HG03439 (cell line): ENCODE data around the gene TIGAR.

Experiments
- ATAC-seq: cut with Tn5 transposase; IDR thresholded peaks from one replicate; pipeline ENCODE4 v1.9.1; 2021; ENCODE audit warnings: mild to moderate bottlenecking, moderate library complexity; ENCODE audit not compliant: unreplicated experiment

TIGAR gene

DNA sequence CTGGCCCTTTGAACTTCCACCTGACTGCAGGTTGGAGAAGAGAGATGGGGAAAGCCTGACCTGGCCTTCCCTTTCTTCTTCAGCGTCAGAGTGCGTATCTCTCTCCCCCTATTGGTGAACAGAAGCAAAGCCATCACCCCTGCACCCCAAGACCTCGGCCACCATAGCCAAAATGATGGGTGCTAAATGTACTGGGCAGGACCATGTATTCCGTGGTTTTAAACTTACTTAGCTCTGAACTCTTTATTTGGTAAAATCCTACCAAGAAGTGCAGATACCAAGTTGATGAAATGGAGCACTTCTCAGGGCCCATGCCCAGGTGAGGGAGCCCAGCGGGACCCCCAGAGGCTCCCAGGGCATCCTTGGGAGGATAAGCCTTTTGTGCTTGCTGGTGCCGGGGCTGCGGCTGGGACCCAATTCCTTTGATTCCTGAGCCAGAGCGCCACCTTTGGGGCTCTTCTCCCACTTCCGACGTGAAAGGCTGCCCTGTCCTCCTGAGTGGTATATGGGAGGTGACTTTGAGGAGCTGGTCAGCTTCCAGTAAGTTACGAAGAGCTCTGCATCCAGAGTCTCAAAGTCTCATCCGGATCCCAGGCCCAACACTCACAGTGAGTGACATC lies 38.0 kb upstream of the TIGAR start:
- no peak for ATAC-seq

DNA sequence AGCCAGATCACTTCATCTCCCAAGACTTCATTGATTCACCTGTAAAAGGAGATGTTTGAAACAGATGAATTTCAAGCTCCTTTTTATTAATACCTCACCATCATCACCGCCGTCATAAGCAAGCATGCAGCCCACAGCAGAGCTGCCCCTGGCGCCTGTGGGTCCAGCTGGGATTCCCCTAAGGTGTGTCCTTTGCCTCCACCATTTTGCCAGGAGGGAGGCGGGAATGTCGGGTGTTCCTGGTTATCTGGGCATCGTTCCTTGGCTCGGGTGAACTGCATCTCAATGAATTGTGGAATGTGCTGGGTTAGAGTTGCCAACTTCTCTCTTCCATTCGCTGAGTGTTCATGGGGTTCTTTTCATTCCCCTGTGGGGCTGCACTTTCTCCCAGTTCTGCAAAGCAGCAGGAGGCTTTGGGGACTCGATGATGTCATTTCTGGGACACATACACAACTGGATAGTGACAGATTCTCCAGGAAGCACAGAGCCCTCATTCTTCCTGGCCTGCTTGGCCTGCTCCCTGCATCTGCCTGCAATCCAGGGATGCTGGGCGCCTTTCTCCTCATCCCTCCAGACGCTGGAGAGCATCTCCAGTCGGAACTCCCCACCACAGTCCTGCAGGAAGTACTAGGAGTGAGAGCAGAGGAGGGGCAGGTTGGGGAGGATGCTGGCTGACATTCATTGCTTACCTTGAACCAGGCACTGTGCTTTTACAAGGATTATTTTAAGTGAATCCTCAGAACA lies 37.3 kb upstream of the TIGAR start:
- ATAC-seq, result no peak

DNA sequence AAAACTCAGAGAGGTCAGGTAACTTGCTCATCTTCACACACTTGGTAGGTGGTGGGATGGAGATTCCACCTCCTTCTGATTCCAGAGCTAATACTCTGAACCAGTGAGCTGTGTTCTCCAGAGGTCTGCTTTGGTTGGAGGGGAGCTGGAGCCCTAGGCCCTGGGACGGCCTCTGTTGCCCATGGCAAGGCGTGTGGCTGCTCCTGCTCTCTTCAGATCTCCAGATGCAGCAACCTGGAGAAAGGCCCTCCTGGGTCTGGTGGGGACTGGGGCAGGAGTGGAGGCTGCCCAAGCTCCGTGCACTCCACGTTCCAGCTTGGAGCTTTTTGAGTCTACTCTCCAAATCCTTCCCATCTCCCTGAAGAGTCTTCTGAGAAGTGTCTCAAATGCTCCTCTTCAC lies 36.7 kb upstream of the TIGAR start:
- no peak for ATAC-seq

DNA sequence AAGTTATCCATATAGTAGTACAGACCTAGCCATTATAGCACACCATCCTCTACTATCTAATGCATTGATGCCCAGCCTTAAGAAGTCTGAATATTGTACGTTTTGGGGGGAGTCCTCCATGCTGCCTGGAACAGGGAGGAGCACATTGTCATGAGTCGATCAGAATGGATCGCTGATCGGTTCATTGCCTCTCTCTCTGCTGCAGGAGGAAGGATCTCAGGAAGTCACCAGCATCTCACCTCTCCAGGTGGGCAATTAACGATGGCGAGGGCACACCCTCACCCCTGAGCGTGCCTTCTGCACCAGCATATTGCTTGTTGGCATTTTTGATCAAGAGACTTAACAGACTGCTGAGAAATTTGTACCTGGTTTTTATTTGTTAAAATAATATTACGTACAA lies 35.9 kb upstream of the TIGAR start:
- ATAC-seq, result no peak

DNA sequence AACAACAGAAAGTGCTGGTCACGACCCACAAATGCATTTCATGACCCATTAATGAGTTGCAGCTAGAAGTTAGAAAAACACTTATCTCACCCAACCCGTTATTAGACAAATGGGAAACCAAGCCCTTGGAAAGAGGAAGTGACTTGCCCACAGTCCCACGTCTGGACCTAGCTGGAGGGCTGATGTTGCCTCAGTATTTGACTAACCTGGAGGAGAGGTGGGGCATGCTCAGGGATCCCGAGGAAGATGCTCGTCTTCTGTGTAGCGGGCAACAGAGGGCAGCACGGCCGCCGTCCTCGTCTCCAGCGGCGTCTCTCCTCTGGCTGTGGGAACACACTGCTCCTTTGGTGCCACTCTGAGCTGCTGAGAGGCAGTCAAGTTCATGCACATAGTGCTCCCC lies 34.8 kb upstream of the TIGAR start:
- no peak for ATAC-seq

DNA sequence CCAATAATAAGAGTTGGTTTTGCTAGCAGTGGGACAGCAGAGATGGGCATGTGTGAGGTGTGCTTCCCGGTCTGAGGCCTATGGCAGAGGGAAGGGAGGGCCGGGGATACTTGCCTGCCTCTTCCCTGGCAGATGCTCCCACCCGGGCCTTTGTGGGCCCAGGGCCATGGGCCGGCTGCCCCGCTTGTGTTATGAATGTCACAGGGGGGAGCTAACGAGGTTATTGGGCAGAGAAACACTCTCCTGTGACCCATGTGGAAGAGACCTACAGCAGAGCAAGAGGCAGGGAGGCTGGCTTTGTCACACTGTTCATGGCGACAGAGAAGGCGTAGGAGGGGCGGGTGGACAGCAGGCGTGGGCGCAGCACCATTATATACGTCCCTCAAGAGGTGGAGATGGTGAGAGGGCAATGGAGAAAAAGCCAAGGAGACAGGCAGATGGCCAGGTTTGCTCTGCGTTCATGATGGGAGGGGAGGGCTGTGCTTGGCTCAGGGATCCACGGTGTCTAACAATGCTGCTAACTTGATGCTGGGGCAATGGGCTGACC lies 34.2 kb upstream of the TIGAR start:
- no peak for ATAC-seq

DNA sequence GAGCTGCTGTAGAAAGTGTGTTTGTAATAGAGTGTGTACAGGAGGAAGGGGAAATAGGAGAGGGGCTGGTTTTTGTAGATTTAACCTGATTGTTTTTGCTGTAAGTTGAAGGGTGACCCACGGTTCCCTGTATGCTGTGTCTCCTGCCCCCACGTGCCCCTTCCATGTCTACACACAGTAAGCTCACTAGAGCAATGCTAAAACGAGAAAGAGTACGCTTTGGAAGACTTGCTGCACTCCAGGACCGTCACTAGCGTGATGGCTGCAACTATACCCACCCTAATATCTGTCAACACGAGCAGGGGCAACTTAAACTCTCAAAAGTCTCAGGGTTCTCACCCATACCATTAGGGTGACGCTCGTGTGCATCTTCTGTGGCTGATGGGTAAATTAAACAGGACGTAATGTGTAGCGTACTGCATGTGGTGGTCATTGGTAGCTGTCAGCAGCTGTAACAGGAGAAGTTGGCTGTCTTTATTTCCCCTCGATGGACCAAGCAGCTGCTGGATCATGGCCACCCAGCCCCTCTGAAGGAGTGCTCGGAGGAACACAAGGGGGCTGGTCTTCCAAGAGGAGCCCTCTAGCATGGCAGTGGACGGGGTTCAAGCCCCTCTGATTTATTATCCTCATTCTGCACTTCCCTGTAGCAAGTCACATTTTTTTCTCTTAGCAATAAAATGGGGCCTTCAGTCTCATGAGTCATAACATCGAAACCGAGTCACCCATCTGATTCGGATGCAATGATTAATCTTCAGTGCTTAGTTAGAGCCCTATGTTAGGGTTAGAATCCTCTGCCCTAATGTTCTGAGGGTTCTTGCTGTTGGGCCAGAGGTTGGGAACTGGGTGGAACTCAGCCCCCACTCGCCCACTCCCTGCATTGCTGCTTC lies 33.4 kb upstream of the TIGAR start:
- ATAC-seq, result no peak

DNA sequence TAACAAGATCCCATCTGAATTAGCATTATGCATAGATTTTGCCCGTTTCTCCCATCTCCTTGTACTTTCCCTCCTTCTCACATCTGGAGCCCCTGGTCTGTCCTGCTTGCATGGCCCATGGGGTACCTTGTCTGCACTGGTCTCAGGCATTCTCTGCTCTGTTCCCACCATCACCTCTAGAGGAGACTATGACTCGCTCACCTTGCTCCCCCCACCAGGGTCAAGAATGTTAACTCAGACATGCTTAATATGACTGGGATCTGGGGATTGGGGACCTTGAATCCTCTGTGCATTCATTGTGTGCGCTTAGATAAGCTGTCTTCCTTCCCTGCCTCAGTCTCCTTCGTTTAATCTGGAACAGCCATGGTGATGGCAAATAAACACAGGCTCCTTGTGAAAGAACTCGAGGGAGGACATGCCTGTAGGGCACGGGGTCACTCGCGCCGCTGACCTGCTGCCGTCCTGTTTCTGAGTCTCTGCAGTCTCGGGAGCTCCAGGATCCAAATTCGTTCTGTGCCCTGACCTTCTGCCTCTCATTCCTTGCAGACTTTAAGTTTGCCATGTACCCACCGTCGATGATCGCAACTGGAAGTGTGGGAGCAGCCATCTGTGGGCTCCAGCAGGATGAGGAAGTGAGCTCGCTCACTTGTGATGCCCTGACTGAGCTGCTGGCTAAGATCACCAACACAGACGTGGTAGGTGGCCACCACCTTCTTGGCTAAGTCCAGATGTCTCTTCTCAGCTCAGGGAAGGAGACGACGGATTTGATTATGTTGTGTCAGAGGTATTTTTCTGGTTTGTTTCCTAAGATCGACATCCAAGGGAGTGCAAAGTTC lies 32.5 kb upstream of the TIGAR start:
- ATAC-seq, result no peak

DNA sequence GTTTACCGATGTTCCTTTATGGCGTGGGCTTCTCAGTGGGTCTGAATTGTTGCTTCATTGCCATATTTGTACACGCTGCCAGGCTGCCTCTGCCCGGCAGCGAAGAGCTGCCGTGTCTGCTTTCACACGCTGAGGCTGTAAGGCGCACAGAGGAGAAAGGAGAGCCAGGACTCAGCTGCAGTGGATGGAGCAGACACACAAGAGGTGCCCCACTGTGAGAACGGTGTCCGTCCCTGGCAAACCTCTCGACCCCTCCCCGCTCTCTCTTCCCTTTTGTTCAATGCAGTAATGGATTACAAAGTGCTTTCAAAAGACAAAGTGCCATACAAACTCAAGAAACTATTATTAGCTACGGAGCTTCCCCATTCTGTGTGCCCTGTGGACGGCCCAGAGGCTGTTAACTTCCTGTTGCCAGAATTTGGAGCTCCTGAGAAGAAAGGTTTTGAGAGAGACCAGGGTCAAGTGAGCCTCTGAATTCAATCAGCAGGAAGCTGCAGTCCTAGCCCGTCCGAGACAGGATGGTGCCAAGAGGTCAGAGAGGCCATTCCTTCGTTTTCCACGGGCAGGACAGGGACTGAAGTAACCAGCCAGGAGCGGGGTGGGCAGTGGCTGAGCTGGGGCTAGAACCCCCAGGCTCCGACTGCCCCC lies 31.7 kb upstream of the TIGAR start:
- no peak for ATAC-seq

DNA sequence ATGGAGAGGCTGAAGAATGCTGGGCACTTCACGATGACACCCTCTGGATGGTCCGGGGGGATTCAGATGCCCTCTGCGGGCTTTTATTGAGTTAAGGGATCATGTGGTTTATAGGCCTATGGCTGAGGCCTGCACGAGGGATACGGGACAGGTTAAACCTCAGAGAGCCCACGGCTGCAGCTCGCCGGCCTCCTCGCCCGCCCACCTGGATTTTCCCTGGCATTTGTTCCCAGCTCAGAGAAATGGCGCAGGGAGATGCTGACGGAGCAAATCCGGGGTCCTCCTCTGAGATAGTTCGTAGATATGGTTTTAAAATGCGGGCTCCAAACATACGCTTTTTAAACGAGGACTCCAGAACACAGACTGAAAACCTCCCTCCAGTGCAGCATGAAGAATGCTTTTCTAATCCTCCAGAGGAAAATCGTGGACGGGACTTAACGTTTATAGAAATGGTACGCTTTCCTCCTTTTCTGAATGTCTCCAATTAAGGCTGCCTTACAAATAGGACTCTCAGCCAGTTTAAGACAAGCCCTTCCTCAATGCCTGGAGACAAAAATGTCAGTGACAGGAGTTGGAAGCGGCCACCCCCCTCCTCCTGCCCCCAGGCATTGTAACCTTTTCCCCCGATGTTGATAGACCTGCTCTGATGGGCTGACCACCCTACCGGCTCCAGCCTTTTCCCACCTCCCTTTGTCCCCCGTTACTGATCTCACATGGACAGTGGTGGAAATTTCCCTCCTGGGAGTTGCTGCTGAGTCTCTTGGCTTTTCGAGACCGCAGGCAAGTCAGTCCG lies 30.8 kb upstream of the TIGAR start:
- ATAC-seq, result no peak

DNA sequence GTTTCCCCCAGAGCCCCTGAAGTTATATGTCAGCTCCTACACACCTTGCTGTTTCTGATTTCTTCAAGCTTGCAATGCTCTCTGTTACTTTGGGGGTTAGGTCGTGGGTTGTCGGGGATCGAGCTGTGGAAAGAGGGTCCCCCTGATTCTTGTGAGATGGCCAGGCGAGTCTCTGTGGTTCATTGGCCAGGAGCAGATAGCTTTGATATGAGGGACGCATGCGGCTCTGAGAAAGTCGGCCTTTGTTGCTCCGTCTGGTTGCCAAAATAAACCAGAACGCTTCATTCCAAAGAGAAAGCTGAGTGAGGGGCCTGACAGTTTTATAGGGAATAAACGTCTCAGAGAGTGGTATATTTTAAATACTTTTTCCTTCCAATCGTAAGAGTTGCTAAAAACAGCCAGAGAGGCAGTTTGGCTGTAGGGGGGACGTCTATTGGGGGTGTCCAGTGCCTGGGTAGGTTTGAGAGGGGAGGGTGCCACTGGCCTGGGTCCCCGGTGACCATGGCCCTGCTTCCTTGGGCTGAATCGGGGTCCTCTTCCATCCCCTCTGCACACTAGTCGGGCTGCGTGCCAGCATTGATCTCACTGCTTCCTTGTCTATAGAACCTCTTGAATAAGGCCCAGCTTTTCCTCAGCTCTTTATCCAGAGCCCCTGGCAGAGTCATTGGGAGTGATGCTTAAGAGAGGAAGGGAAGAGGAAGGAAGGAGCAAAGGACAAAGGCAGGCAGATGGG lies 28.5 kb upstream of the TIGAR start:
- ATAC-seq, result no peak

DNA sequence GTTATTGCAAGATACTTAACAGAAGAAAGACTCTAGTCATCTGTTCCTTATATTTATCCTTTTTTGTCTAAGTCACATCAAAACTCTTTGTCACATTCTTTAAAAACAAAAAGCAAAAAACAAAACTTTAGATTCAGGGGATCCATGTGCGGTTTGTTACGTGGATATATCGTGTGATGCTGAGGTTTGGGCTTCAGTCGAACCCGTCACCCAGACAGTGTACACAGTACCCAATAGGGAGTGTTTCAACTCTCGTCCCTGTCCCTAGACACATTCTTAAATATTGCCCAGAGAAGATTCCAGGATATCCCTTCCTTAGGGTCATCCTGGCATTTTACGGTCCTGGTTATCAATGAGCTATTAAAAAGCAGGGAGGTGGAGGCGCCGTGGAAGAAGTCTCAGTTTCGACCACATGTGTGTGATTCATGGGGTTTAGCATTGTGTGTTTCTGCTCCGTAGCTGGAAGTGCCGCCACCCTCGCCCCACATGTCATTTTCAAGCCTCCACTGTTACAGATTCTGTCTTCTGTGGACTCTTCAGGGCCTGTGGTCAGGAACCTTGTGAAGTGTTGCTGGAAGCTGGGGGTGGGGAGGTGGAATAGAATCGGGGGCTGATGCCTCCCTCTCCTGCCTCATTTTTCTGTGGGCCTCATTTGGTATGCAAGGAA lies 27.6 kb upstream of the TIGAR start:
- ATAC-seq, result no peak

DNA sequence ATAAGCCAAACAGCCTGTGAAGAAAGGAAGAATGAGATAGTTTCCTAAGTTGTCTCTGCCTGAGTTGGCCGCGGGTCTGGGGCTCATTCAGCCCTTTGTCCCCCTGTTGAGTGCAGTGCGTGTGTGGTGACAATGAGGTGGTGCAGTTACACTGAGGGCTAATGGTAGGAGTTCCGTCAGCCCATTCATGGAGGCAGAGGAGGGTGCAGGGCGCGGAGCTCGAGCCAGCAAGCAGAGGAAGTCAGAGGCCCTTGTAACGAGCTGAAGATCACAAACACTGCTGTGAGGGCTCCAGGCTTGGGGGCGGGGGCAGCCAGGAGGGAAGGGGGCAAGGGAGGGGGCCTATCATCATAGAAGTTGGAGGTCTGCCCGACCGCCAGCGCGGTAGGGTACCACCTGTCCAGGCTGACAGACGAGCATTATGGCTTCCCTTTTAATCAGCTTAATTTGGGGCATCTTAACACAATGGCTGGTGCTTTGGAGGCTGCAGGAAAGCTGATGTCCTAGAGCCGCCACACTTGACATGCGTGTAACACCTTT lies 27.0 kb upstream of the TIGAR start:
- ATAC-seq, result no peak

DNA sequence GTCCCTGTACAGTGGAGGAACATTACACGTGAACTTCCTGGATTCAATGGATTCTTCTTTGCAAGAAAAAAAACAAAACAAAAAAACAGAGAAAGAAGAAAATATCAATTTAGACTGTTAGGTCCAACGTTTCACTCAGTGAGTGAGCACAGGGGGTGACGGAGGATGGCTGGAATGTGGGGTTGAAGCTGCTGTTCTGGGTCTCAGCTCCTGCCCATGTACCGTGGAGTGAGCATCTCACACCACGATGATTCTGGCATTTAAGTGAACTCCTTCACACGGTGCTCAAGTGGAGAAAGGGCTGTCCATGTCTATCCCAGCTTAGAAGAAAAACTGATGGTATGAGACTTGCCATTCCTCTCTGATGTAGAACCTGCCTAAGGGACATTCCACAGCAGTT lies 24.3 kb upstream of the TIGAR start:
- ATAC-seq, result no peak

DNA sequence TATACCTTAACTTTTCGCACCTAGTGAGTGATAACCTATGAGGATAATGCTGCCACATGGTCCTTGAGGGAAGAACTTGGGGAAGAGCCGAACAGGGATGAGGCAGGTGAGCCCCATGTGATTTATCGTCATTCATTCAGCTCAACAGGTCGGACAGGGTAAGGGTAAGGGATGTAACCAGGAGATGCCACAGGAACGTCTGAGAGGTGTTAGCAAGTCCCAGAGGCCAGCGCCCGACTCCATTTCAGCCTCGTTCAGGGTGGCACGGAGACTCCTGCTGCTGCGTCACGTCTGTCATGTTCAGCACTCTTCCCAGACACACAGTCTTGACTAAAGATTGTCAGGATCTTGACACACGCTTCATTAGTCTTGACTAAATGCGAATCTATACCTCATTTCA lies 23.4 kb upstream of the TIGAR start:
- ATAC-seq, result no peak

DNA sequence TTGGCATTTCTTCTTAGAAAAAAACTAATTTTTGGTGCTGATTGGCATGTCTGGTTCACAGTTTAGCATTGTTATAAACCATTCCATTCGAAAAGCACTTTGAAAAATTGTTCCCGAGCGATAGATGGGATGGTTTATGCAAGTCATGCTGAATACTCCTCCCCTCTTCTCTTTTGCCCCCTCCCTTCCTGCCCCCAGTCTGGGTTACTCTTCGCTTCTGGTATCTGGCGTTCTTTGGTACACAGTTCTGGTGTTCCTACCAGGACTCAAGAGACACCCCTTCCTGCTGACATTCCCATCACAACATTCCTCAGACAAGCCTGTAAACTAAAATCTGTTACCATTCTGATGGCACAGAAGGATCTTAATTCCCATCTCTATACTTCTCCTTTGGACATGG lies 20.1 kb upstream of the TIGAR start:
- ATAC-seq, result no peak

DNA sequence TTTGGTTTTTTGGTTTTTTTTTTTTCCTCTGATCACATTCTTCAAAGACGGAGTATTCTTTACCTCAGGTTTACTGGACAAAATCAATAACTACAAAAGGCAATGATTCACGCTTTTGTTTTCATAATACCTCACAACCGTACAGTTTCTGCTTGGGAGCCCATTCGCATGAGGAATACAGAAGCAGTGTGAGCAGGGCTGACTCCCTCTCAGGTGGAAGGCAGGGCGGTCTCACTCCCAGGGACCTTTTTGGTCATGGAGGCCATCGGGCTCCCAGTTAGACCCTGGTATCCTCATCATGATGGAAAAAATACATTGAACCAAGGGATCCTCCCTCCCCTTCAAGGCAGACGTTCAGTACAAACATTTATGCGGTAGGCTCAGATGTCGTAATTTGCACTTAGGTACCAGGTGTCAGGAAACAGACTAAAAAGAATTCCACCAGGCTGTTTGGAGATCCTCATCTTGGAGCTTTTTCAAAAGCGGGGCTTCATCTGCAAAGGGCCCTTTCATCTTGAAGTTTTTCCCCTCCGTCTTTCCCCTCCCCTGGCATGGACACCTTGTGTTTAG lies 19.0 kb upstream of the TIGAR start:
- no peak for ATAC-seq

DNA sequence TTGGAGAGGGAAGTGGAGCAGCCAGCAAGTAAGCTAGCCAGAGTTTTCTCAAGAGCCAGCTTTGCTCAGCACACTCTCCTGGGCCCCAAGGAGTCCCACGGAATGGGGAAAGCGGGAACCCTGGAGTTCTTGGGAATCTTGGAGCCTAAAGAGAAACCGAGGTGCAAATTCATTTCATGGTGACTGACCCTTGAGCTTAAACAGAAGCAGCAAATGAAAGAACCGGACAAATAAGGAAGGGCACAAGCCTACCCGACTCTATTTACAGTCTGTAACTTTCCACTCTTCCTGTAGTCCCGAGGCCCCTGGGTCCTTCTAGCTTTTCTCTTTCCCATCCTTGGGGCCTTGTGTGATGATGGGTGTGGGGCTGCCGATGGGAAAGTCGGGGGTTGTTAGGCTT lies 18.1 kb upstream of the TIGAR start:
- ATAC-seq, result no peak
